Dermis blood vessel endothelial cell (primary cell): ENCODE measurements around the gene OGN. TPM values are rescaled to one million over a fixed set of nuclear protein-coding genes. Genes with fewer than 3 reads are reported as not detected.

Source experiments
- DNase-seq: peaks from one replicate; pipeline ENCODE4 v3.0.0; 2010
- total RNA-seq: library from RNA; depleted of rRNA; stranded (reverse); fragments of >200 nt; gene quantifications from 2 replicates; pipeline ENCODE4 v1.2.3, GENCODE V29; 2014

The OGN gene
- total RNA-seq, 1 donor from 2014 or later = not detected

DNA sequence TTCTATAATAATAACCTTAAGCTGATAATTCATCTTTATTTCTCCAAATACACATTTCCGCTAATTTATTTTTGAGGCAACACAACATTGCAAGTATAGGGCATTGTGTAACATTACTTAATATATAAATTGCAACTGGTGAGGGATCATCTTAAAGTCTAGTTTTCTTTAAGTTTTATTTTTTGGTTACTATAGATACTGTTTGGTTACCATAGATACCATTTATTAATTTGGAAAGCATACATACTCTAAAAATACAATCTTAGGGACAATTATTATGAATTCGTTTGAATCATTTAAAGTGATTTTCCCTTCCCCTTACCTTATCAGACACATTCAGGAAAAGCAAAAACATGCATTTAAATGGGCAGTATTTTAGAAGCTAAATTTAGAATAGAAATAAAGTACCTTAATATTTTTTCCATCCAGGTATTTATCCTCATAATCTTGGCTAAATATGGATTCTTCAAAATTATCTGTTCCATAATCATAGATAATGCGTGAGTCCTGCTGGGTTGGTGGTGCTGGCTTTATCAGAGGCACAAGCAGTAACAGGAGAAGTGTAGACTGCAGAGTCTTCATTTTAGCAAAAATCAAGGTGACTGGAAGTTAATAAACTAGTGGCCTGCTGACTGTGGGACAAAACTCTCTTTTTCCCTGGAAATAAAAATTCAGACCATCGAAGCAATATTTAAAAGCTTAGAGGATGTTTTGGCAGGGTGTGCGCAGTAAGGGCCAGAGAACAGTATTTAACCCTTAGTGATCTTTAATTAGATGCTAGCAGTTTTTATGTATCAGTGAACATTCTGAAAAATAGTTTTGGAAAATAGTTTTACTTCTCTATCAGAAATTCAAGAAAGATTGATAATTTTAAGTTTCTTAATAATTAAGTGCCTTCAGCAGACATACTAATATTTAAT, 1.3 kb downstream of the OGN start:
- DNase-seq = no peak

DNA sequence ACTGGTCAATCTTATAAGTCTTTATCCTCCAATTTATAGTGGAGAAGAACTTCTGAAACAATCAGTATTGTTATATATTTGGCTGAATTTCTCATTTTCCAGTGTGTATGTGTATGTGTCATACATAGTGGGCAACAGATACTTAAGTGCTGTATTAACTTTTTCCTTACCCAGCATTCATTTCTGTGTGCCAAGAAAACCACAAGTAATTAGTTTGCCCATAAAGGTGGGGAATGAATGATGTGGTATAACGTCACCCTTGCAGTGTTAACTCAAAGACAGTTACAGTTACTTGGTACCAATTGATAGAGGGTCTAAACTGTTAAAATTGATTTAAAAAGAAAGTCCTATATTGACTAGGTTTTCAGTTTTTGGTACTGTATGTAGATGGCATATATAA, 2.0 kb downstream of the OGN start:
- no peak for DNase-seq

DNA sequence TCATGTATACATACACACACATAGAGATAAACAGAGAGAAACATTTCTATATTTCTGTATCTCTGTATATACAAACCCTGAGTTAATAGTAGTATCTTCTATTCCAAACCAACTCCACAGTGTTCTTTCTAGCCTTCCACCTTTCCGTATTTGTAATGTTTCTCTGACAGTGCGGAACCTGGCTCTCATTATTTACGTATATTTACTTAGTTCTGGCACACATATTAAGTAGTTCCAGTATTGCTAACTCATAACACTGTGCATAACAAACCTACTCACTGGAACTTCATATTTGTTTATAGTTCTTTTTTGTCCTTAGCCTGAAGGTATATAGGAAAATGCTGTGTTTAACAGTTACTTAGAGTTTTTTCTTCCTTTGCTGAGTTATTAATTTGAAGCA, 6.5 kb downstream of the OGN start:
- no peak for DNase-seq

GRCh38 chr9:92395617-92396016, 8.8 kb downstream of the OGN start:
- no peak for DNase-seq

DNA sequence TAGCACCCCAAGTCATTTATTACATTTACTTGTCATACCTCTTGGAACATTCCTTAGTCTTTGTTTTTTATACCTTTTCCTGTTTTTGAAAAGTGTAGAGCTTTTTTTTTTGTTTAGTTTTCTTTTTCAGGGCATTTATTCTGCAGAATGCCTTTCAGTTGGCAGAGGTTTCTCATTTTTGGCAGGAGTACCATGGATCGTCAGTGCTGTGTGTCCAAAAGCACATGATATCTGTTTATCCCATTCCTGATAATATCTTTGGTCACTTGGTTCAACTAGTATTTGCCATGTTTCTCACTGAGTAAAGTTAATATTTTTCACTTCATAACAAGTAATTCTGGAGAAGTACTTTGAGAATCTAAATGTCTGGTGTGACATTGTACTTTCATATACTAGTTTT, 10.7 kb downstream of the OGN start:
- peak; percentile 35 for DNase-seq

GRCh38 chr9:92392690-92393089, 11.7 kb downstream of the OGN start:
- DNase-seq = no peak

DNA sequence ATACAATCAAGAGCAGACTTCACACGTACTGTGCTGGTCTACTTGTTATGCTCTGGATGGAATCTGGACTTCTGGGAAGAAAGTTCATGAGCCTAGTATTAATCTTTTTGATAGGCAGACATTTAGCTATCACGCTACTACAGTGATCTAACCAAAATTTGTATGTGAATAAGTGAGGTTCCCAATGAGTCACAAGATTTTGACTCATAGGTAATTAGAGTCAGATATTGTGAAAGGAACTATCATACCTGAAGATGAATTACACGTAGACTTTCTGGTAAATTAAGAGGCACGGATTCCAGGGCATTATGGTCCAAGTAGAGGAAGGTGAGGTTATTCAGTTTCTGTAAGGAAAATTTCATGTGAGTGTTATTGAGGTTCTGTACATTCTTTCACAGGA, 18.4 kb downstream of the OGN start:
- DNase-seq = no peak

GRCh38 chr9:92385477-92385876, 18.9 kb downstream of the OGN start:
- no peak for DNase-seq

- DNase-seq = no peak
These were observed 19.4 kb downstream of the OGN start for GRCh38 chr9:92385001-92385400.

DNA sequence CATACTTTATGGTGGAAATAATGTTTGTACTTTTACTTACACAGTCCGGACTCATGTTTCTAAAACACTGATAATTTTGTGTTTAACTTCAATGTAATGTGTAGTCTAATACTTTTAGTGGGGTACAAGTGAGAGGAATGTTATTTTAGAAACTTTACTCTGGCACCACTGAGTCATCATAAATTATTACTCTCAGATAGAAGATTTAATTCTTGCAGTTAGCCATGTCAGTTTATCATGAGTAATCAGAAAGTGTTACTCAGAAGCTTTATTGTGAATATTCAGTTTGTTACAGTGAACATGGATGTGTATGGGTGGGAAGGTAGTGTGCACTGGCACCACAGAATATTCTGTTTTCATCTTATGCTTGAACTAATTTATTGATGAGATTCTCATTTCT, 20.0 kb downstream of the OGN start:
- no peak for DNase-seq

- DNase-seq = no peak
These were observed 22.6 kb downstream of the OGN start for GRCh38 chr9:92381775-92382174.

- DNase-seq = no peak
These were observed 23.8 kb downstream of the OGN start for GRCh38 chr9:92380603-92381002.

GRCh38 chr9:92378865-92379560, 25.4 kb downstream of the OGN start:
- DNase-seq = peak; percentile 24

DNA sequence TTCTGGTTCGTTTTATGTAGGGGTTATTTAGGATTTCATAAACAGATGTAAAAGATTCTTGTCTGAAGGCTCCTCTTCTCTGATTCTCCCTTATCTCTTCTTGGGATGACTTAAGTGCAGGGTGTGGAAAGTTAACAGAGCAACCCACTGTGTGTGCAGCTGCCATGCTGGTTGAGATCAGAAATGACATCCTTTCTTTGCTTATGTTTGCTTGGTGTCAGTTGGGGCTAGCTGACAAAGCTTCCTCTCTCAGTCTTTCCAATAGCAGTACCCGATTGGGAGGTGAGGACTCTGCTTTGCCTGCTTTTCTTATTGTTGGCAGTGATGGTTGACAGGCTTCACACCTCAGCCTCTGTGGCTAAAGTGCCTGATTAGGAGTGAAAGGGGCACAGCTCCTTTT, 26.5 kb downstream of the OGN start:
- no peak for DNase-seq

GRCh38 chr9:92373167-92373566, 31.2 kb downstream of the OGN start:
- DNase-seq = no peak

- DNase-seq = no peak
These were observed 35.3 kb downstream of the OGN start for GRCh38 chr9:92369075-92369474.

DNA sequence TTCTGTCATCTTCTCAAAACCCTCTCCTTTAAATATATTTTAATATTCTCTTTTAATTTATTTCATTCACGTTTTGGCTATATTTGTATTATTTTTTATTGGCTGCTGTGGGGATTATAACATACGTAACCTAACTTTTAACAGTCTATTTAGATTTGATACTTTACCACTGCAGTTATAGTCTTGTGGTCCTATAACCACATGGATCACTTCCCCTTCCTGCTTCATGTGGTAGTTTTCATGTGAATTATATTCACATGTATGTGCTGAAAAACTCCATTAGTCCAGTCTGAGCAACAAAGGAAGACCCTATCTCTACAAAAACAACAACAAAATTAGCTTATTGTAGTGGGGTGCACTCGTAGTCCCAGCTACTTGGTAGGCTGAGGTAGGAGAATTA, 44.3 kb downstream of the OGN start:
- DNase-seq = no peak

DNA sequence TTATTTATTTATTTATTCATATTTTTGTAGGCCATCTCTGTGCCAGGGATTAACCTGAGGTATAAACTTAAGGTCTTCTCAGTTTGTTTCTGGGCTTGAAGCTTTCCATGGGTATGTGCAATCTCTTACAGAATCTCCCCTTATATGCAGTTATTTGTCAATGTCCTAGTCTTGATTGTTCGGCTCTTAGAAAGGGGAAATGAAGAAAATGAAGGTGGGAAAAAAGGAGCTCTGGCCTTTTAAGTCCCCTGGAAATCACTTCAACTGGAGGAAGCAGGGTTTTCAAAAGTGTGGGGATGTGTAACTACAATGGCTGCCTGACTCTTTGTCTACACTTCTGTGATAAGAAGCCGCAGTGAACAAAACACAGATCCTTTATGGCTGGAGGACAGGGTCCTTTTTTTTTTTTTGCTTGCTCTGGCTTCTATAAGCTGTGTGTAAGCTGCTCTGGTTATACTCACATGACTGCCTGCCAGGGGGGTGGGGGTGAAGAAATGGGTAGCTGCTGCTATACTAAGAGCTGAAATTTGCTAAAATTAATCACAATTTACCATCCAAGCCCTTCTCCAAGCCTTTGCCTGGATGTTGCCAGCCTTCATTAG, 44.9 kb downstream of the OGN start:
- no peak for DNase-seq

GRCh38 chr9:92353051-92353450, 51.3 kb downstream of the OGN start:
- no peak for DNase-seq

DNA sequence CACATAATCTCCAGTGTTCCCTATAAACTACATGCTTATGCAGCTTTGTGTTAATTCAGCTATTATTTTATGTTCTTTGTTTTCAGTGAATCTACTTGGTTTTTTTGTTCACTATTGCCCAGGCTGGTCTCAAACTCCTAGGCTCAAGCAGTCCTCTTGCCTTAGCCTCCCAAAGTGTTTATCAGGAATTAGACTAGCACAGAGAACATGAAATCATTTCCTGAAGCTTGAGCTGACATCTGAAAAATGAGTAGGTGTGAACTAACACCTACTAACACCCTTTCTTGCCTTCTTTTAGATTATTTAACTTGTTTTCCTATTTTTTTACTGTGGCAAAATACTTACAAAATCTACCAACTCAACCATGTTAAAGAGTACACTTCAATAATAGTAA, 53.6 kb downstream of the OGN start:
- peak; percentile 14 for DNase-seq

- DNase-seq = no peak
These were observed 54.3 kb downstream of the OGN start for GRCh38 chr9:92349771-92350739.

GRCh38 chr9:92345582-92345981, 58.8 kb downstream of the OGN start:
- DNase-seq = no peak
